ENCODE results near the gene DMRTA1. TPM values are rescaled to one million over a fixed set of nuclear protein-coding genes. Genes with fewer than 3 reads are reported as not detected.
"Not testable (repeated sequence)": the region's sequence is repeated elsewhere in the genome, so short reads cannot be mapped to it uniquely, and the experiment has no call there.

Gene DMRTA1
- total and polyA plus RNA-seq, 2 donors (not counting 1 experiment from before 2014, with no cell fraction given): 0.05 to 0.83 TPM

DNA sequence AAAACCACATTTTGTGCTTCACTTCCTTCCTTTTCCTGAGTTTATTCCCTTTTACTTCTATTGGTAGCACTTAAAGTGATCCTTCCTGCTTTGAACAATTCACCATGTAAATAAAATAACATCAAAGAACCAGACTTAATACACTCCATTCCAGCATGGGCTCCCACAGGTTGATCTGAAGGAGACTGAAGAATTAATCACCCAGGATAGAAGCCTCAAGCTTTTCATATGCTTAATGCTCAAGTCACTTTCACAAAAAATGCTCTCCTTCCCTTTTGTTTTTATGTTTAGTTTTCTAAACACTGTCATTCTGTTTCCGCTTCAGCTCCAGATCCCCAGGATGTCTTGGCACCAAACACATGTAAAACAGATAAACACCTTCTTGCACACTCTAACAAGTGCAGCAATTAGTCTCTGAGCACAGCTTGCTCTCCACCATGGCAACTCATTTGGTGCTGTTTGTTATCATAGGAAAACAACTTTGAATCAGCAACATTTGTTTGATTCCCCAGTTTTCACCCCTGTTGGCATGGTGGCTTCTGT is 37.0 kb downstream of the DMRTA1 start:
- no peak for DNase-seq (ENCODE audit: low read depth in 2 of 2)
- H2AFZ ChIP-seq (ENCODE audit: low read length): no peak overlapping the region
- no peaks in the 10 kb centered on the region for H3K27me3 ChIP-seq (ENCODE audit: control insufficient read depth, insufficient read depth, low read length)
- H3K4me2 ChIP-seq (ENCODE audit: extremely low read depth, insufficient read depth, low read length): no peak overlapping the region
- TF ChIP-seq EZH2 (IDR thresholded peaks at IDR 0.05; ENCODE audit: low read length, missing control alignments): no peak
- TF ChIP-seq, protein P1, sequence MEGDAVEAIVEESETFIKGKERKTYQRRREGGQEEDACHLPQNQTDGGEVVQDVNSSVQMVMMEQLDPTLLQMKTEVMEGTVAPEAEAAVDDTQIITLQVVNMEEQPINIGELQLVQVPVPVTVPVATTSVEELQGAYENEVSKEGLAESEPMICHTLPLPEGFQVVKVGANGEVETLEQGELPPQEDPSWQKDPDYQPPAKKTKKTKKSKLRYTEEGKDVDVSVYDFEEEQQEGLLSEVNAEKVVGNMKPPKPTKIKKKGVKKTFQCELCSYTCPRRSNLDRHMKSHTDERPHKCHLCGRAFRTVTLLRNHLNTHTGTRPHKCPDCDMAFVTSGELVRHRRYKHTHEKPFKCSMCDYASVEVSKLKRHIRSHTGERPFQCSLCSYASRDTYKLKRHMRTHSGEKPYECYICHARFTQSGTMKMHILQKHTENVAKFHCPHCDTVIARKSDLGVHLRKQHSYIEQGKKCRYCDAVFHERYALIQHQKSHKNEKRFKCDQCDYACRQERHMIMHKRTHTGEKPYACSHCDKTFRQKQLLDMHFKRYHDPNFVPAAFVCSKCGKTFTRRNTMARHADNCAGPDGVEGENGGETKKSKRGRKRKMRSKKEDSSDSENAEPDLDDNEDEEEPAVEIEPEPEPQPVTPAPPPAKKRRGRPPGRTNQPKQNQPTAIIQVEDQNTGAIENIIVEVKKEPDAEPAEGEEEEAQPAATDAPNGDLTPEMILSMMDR (conservative IDR thresholded peaks at IDR 0.05 in 1 of 2, IDR thresholded peaks at IDR 0.05 in 1 of 2; ENCODE audit: low read depth in 1 of 2, low read length in 2 of 2): no peak
- H3K9ac ChIP-seq (ENCODE audit: insufficient read depth, low read length): no peak overlapping the region
- no peak overlapping the region for H3K27ac ChIP-seq (ENCODE audit: insufficient read depth, low read length)
- no peaks in the 10 kb centered on the region for H4K20me1 ChIP-seq (ENCODE audit: control insufficient read depth, extremely low read depth, insufficient read depth, low read length)
- H3K36me3 ChIP-seq (ENCODE audit: control insufficient read depth, insufficient read depth, low read length): no peaks in the 10 kb centered on the region
- no peaks in the 10 kb centered on the region for H3K4me1 ChIP-seq (ENCODE audit: control insufficient read depth, extremely low read depth, insufficient read depth, low read length)
- H3K79me2 ChIP-seq (ENCODE audit: control insufficient read depth, insufficient read depth, low read length): no peaks in the 10 kb centered on the region
- no peak overlapping the region for H3K4me3 ChIP-seq (replicated peaks in 1 of 4; ENCODE audit: control extremely low read depth in 1 of 4, insufficient read depth in 1 of 4, low read depth in 3 of 4, low read length in 4 of 4)
- H3K9me3 ChIP-seq (ENCODE audit: control insufficient read depth, insufficient read depth, low read depth, low read length): no peaks in the 10 kb centered on the region

DNA sequence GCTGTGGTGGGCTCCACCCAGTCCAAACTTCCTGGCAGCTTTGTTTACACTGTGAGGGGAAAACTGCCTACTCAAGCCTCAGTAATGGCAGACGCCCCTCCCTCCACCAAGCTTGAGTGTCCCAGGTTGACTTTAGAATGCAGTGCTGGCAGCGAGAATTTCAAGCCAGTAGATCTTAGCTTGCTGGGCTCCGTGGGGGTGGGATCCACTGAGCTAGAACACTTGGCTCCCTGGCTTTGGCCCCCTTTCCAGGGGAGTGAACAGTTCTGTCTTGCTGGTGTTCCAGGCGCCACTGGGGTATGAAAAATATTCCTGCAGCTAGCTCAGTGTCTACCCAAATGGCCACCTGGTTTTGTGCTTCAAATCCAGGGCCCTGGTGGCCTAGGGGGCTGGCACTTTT is 49.6 kb downstream of the DMRTA1 start:
- H4K20me1 ChIP-seq (ENCODE audit: control insufficient read depth, extremely low read depth, insufficient read depth, low read length); H3K79me2 ChIP-seq (ENCODE audit: control insufficient read depth, insufficient read depth, low read length); H3K27ac ChIP-seq (ENCODE audit: insufficient read depth, low read length); H2AFZ ChIP-seq (ENCODE audit: low read length); H3K9me3 ChIP-seq (ENCODE audit: control insufficient read depth, insufficient read depth, low read depth, low read length); H3K4me3 ChIP-seq (replicated peaks in 1 of 4; ENCODE audit: control extremely low read depth in 1 of 4, insufficient read depth in 1 of 4, low read depth in 3 of 4, low read length in 4 of 4); H3K4me1 ChIP-seq (ENCODE audit: control insufficient read depth, extremely low read depth, insufficient read depth, low read length); DNase-seq (ENCODE audit: low read depth in 2 of 2); H3K4me2 ChIP-seq (ENCODE audit: extremely low read depth, insufficient read depth, low read length); H3K27me3 ChIP-seq (ENCODE audit: control insufficient read depth, insufficient read depth, low read length); H3K36me3 ChIP-seq (ENCODE audit: control insufficient read depth, insufficient read depth, low read length); H3K9ac ChIP-seq (ENCODE audit: insufficient read depth, low read length): not testable (repeated sequence)
